Measurements from ENCODE around the gene DPM1.

Gene DPM1

GRCh38 chr20:50900261-50900660, 58.1 kb downstream of the DPM1 start:
- DNase-seq (ENCODE audit: low read depth in 2 of 2): no peak

GRCh38 chr20:50898475-50898874, 59.9 kb downstream of the DPM1 start:
- DNase-seq (ENCODE audit: low read depth in 2 of 2): no peak

GRCh38 chr20:50895111-50895830, 63.1 kb downstream of the DPM1 start:
- no peak for DNase-seq (ENCODE audit: low read depth in 2 of 2)

GRCh38 chr20:50893620-50894019, 64.7 kb downstream of the DPM1 start:
- no peak for DNase-seq (ENCODE audit: low read depth in 2 of 2)

GRCh38 chr20:50892394-50892793, 65.9 kb downstream of the DPM1 start:
- DNase-seq (ENCODE audit: low read depth in 2 of 2): no peak

GRCh38 chr20:50891138-50891537, 67.2 kb downstream of the DPM1 start:
- DNase-seq (ENCODE audit: low read depth in 2 of 2): no peak

DNA sequence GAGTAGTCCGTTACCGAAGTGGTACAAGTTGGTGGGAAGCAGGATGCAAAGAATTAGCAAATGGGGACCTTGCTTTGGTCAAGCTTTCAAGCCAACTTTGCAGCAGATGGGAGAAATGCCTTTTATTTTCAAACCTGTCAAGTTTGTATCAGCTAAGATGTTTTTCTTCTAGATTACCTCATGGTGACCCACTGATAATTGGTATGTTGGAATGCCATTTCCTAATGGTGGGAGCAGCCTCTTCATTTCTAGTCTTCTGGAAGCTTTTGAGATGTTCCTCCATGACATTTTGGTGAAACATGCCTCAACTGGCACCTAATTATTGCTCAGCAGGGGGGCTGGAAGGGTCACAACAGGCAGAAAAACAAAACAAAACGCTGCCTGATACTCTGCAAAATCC, 70.8 kb downstream of the DPM1 start:
- DNase-seq (ENCODE audit: low read depth in 2 of 2): no peak

DNA sequence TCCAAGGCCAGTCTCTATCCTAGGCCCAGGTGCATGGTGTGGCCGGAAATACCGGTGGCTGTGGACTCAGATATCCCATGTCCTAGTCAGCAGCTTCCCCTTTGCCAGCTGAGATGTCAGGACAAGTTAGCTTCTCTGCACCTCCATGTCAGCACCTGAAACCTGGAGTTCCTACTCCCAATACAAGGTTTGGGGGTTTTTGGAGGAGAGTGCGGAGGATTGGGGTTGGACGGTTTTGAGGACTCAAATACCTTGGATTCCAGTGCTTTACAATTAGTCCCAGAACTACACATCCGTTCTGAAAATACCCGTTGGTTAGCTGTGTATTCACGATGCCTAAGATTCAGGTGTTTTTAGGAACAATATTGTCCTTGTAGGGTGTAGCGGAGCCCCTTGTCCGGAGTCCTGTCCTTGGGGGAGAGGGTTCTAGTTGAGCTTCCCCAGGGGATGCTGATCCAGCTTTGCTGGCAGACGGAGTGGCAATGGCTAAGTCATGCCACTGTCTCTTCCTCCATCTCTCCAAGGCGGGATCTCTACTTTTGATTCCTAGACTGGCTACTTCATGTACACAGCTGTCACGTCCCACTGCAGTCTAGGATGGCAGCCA, 72.0 kb downstream of the DPM1 start:
- DNase-seq (ENCODE audit: low read depth in 2 of 2): no peak

- DNase-seq (ENCODE audit: low read depth in 2 of 2): no peak
These were observed 72.6 kb downstream of the DPM1 start for GRCh38 chr20:50885781-50886180.

DNA sequence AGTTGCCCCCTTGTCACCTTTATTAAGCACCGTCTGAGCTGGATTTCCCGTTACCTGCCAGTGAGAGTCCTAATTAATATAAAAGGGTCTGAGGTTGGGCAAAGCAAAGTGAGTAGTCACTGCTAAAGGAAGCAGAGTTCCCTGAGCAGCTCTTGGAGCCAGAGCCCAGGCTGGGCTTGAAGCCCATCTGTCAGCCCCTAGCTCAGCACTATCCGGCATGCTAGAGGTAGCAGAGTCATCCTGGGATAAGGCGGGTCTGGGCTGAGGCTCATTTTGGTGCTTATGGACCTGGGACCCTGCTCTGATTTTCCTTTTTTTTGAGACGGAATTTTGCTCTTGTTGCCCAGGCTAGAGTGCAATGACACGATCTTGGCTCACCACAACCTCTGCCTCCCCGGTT, 73.3 kb downstream of the DPM1 start:
- DNase-seq (ENCODE audit: low read depth in 2 of 2): no peak
